GM23248 (cell line): Measurements from ENCODE around the gene PRPF38A.
"Not testable (repeated sequence)": the region's sequence is repeated elsewhere in the genome, so short reads cannot be mapped to it uniquely, and the experiment has no call there.

Experiments
- EZH2 ChIP-seq: fragments of 200-600 bp; sonication (generic); IDR thresholded peaks from 2 replicates; pipeline ENCODE4 v1.6.1; 2018; ENCODE audit warnings: antibody characterized with exemption, mild to moderate bottlenecking; ENCODE audit not compliant: insufficient read depth, poor library complexity, severe bottlenecking
- EZH2phosphoT487 ChIP-seq: fragments of 200-600 bp; sonication (generic); IDR thresholded peaks from 2 replicates; pipeline ENCODE4 v1.6.1; 2018; ENCODE audit warnings: antibody characterized with exemption, moderate library complexity, mild to moderate bottlenecking, low read depth; ENCODE audit not compliant: insufficient read depth

DNA sequence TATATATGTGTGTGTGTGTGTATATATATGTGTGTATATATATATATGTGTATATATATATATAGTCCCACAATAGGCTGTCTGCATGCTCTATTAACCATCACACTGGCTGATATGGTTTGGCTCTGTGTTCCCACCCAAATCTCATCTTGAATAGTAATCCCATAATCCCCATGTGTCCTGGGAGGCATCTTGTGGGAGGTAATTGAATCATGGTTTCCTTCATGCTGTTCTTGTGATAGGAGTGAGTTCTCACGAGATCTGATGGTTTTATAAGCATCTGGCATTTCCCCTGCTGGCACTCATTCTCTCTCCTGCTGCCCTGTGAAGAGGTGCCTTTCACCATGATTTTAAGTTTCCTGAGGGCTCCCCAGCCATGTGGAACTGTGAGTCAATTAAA lies 34.6 kb upstream of the PRPF38A start:
- not testable (repeated sequence) for TF ChIP-seq EZH2phosphoT487, EZH2
